ENCODE results near the gene NUDT8. TPM values are rescaled to one million over a fixed set of nuclear protein-coding genes. Genes with fewer than 3 reads are reported as not detected.

Gene NUDT8
- total RNA-seq, 4 donors from 2014 or later: 16.7 to 67.7 (median 51.1) TPM

DNA sequence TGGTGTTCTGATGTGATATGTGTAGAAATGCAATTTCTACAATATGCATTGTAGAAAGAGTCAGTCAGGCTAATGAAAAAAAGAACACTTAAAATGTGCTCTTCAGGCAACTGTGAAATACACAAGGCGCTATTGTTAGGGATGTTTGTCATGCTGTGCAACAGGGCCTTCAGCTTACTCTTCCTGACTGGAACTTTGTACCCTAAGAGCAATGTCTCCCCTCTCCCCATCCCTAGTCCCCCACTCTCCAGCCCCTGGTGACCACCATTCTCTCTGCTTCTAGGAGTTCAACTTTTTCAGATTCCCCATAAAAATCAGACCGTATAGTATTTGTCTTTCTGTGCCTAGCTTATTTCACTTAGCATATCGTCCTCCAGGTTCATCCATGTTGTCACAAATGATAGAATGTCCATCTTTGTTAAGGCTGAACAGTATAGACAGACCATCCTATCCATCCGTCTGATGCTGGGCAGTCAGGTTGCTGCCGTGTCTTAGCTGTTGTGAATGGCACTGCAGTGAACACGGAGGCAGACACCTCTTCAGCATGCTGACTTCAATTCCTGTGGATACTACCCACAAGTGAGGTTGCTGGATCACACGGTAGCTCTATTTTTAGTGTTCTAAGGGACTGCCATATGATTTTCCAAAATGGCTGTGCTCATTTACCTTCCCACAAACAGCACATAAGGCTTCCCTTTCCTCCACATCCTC lies 12.3 kb downstream of the NUDT8 start:
- TF ChIP-seq POLR2A (IDR thresholded peaks at IDR 0.05) (no peak), CTCF (IDR thresholded peaks at IDR 0.05) (no peak)
- no peaks in the 10 kb centered on the region for H3K27me3 ChIP-seq
- H3K9me3 ChIP-seq: no peaks in the 10 kb centered on the region
- H3K4me3 ChIP-seq (replicated peaks in 1 of 3): no peak overlapping the region
- intact Hi-C loops (cut with DNase I): no loop called here
- WGBS, 2 donors: 86 to 90% methylated on average over 7 of the region's 7 CpGs
- peaks cover under 1 to 3% of the 10 kb centered on the region in 2 donors for H3K36me3 ChIP-seq
- H3K4me1 ChIP-seq: peaks cover 20 to 39% of the 10 kb centered on the region in 2 donors
- peak overlapping the region in 2 of 3 donors; percentile 49 to 79 for H3K27ac ChIP-seq
- no peak for DNase-seq

GRCh38 chr11:67616431-67617242 lies 13.1 kb downstream of the NUDT8 start:
- DNase-seq: peak; percentile 97 to 98
- peak overlapping the region; percentile 49 to 79 (median 55) for H3K27ac ChIP-seq
- intact Hi-C loops (cut with DNase I): no loop called here
- H3K4me1 ChIP-seq: peaks cover 20 to 39% of the 10 kb centered on the region in 2 donors
- H3K27me3 ChIP-seq: no peaks in the 10 kb centered on the region
- H3K36me3 ChIP-seq: peaks cover 8 to 11% of the 10 kb centered on the region in 2 donors
- H3K4me3 ChIP-seq (replicated peaks in 1 of 3): no peak overlapping the region
- no peaks in the 10 kb centered on the region for H3K9me3 ChIP-seq
- TF ChIP-seq CTCF (IDR thresholded peaks at IDR 0.05) (no peak), POLR2A (IDR thresholded peaks at IDR 0.05) (peak in 1 of 2 donors; percentile 62)
- WGBS, 2 donors: 20 to 24% methylated on average over 9 to 10 of the region's 11 CpGs

DNA sequence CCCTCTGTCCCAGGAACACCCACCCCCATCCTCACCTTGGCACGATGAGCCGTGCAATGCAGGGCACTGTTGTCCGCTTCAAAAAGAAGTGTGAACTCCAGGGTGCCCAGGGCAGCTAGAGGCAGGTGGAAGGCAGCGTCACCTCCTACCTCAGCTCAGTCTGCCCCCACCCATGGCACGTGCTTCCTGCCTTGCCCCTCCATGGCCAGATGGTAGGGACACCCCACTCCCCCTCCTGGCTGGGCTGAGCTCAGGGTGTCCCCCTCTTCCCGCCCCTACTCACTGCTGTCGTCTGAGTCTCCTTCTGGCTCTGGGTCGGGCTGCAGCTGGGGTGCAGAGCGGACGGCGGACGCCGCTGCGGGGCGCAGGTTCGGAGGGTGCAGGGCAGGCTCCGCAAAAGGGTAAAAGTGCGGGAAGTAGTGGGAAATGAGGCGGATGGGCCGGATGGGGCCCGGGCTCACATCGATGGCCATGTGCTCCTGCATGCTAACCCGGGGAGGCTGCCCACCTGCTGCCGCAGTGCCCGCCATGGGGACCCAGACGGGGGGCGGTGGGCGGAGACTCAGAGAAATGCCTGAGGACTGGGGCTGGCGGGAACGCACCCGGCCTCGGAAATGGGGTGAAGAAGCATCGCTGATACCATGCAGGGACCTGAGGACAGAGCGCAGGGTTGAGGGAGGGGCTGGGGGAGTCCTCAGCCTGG lies 13.9 kb downstream of the NUDT8 start:
- 21 to 33% methylated on average over 17 to 31 of the region's 34 CpGs for WGBS, 2 donors
- Histone ChIP-seq H3K36me3 (peaks cover 14 to 16% of the 10 kb centered on the region in 2 donors), H3K27me3 (no peaks in the 10 kb centered on the region), H3K9me3 (no peaks in the 10 kb centered on the region), H3K4me3 (replicated peaks in 1 of 3) (no peak overlapping the region), H3K27ac (peak overlapping the region; percentile 47 to 68 (median 55)), H3K4me1 (peaks cover 20 to 39% of the 10 kb centered on the region in 2 donors)
- TF ChIP-seq POLR2A (IDR thresholded peaks at IDR 0.05) (no peak), CTCF (IDR thresholded peaks at IDR 0.05) (no peak)
- peak; percentile 20 to 24 for DNase-seq
- intact Hi-C loops (cut with DNase I): no loop called here

DNA sequence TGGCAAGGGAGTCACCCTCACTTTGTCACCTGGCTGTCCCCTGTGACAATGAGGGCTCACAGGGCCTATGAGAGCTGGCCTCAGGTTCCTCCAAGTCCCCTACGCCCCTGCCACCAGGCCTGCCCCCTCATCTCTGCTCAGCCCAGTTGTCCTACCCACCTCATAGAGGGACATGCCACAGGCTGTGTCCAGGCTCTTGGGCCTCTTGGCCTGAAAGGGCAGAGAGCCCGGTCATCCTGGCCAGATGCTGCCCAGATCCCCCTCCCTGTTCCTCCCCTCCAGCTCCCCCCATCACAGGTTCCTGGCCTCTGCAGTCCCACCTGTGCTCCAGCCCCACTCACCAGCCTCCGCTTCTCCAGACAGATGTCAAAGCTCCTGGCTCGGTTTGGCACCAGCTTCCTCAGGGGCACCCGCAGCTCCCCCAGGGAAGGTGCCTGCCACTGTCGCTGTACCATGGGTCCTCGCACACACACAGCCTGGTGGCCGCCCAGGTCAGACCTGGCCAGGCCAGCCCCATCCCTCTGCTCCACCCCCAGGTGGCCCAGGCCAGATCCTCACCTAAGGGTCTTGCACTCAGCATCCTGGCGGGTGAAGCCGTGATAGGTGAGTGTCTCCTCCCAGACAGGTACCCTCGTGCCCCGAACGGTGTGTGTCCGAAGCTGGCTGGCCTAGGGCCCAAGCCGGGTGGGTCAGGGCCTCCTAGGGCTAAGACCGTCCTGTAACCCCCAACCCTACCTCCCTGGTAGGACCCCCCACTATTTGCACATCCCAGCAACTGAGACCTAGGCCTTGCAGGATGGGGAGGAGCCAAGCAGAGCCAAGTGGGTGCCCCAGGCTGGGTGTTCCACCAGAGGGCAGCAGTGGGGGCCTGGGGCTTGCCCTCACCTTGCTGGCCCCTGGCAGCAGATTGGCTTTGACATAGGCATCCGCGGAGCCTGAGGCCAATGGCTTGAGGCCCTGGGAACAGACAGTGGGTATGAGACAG lies 14.7 kb downstream of the NUDT8 start:
- 78 to 88% methylated on average over 7 to 11 of the region's 18 CpGs for WGBS, 2 donors
- Histone ChIP-seq H3K4me3 (replicated peaks in 1 of 3) (no peak overlapping the region), H3K36me3 (peaks cover 21 to 24% of the 10 kb centered on the region in 2 donors), H3K9me3 (no peaks in the 10 kb centered on the region), H3K27ac (peak overlapping the region; percentile 55 to 88 (median 79)), H3K4me1 (peaks cover 20 to 39% of the 10 kb centered on the region in 2 donors), H3K27me3 (no peaks in the 10 kb centered on the region)
- intact Hi-C loops (cut with DNase I): no loop called here
- TF ChIP-seq CTCF (IDR thresholded peaks at IDR 0.05): peak in 4 of 6 experiments; percentile 32 to 49 (median 39)
- TF ChIP-seq POLR2A (IDR thresholded peaks at IDR 0.05): no peak
- DNase-seq: peak; percentile 35 to 61

All from thyroid gland (tissue), 4 donors.